HG02678 (cell line): ENCODE measurements around the gene ATE1.
A peak's percentile ranks its signal among the peaks of the same experiment; 100 is the strongest.

Source experiments
- ATAC-seq: cut with Tn5 transposase; IDR thresholded peaks from one replicate; pipeline ENCODE4 v1.9.1; 2021; ENCODE audit warnings: mild to moderate bottlenecking, moderate library complexity; ENCODE audit not compliant: unreplicated experiment

Gene ATE1

DNA sequence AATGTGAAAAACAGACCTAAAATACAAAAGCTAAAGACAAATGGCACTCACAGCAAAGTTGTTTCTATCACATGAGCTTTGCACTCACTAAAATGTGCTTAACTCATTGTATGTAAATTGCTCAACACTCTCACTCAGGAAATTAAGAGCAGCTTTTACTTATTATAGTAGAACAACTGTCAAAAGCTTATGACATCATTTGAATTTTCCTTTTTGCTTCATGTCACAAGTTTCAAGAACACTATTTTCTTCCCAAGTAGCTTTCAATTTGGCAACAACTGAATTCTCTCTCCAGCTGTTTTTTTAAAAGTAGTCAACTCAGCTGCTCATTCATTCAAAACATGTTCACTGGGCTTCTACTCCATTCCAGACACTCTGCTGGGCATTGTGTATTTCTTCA lies 46.9 kb downstream of the ATE1 start:
- no peak for ATAC-seq

DNA sequence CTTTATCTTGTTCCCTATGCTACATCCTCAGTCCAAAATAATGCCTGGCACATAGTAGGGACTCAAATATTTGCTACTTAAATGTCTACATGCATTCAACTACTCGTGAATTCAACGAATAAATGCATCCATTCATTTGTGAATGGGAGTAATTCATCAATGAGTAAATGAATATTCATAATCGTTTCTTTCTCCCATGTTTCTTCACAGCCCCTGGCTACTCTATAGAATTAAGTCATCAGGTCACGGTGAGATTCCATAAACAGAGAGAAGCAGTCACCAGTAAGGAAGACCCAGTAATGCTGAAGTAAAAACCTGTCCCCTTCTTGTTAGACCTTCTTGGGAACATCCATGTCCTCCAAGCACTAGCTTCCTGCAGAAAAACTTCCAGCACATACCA lies 48.4 kb downstream of the ATE1 start:
- ATAC-seq: no peak

DNA sequence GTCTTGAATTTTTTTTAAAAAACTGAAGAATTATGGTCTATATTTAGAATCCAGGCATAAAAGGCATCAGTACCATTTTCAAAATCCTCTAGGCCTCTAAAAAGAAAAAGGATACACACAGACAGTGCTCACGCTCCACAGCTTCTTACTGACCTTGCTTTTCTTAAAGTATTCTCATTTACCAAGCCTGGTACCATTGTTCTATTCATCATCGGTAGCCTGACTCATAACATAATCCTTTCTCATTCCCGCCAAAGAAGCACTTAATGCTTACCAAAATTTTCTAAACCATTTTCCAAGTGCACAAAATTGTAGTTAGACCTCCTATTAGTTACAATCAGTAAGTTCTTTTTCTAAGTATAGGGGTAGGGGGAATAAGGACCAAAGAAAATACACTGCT lies 54.6 kb downstream of the ATE1 start:
- ATAC-seq: no peak

DNA sequence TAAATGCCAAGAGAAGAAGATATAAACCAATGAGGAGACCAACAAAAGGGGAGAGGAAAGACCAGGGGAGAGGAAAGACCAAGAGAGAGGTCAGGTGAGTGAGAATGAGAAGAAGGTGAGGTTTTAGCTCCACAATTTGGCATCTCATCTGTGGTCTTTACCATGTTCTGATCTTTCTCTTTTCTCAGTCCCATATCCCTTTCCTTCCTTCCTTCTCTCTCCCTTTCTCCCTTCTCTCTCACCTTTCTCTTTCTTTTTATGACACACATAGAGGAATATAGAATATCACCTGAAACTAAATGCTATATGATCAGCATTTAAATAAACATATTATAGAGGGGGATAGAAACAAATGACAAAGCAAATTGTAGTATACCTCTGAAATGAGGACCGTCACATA lies 57.4 kb downstream of the ATE1 start:
- ATAC-seq: no peak

DNA sequence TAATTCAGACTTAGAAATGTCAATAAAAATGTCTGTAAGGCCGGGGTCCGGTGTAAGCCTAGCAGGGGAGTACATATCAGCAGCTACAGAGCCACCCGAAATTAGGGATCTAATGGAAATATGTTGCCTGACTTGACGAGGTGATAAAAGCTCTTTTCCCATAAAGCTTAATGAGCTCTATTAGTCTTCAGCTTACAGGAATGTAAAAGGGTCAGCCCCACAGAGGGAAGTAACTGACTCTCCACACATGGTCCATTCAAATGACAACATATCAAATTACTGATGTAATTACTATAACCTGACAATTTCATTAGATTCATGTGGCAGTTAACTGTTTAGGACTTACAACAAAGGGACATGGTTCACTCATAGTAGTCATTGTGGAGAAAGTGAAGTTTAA lies 62.3 kb downstream of the ATE1 start:
- ATAC-seq: no peak

DNA sequence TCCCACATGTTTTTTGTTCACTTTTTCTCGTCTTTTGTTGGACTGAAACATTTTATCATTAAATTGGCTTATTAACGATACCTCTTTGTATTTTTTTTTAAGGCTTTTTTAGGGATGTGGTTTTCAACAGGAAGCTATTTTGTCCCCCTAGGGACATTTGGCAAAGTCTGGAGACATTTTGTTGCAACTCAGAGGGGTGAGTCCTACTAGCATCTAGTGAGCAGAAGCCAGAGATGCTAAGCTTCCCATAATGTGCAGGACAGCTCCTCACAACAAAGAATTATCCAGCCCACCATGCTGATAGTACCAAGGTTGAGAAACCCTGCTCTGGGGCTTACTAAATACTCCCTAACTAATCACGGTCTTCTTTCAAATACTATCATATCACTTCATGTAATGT lies 63.2 kb downstream of the ATE1 start:
- no peak for ATAC-seq

DNA sequence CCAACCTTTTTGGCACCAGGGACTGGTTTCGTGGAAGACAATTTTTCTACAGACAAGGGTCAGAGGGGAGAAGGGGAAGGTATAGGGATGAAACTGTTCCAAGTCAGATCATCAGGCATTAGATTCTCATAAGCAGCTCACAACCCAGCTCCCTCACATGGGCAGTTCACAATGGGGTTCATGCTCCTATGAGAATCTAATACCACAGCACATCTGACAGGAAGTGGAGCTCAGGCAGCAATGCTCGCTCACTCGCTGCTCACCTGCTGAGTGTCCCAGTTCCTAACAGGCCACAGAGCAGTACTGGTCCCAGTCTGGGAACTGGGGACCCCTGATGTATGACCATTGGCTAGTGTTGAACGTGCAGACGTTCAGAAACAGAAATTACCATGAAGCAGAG lies 63.7 kb downstream of the ATE1 start:
- ATAC-seq: no peak

DNA sequence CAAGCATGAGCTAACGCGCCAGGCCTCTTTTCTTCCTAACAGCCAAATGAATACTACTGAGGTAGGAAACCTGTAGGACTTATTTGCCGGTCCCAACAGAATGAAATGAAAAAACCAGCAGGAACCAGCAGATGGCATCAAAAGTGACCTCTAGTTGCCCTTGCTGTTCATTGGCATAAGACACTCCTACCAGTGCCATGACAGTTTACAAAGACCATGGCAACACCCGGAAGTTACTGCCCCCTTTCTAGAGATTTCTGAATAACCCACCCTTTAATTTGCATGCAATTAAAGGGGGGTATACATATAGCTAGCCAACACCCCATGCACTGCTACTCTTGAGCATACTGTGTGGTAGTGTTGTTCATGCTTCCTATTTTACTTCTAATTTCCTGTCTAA lies 65.2 kb downstream of the ATE1 start:
- no peak for ATAC-seq

DNA sequence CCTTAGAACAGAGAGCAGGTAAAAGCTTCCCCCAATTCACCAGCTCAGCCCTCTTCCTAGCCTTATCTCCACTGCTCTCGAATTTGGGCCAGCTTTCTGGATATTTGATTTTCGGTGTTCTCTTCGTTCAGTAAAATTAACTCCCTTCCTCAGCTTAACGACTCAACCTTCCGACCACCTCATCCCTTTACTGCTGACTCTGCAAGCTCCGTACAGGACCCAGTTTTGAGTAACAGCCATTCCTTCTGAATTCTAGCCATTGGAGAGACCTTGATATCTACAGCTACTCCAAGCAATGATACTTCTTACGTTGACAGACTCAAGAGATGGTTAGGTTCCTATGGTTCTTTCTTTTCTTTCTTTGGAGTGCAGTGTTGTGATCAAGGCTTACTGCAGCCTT lies 65.8 kb downstream of the ATE1 start:
- ATAC-seq: no peak

DNA sequence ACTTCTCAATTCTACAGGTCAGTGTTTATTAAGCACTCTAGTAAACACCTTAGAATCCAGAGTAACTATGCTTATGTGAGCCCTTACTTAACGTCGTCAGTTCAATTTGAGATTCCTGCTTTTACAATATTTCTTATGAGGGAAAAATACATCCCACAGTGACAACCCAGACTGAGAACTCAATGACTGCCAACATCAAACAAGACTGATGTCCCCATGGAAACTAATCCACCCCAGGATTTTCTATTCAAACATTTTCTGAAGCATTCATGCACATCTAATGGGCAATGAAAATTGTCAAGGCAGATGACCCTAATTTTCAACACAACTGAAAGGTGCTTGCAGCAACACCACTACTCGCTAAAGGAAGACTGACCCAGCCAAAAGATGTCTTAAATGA lies 67.0 kb downstream of the ATE1 start:
- ATAC-seq: no peak

DNA sequence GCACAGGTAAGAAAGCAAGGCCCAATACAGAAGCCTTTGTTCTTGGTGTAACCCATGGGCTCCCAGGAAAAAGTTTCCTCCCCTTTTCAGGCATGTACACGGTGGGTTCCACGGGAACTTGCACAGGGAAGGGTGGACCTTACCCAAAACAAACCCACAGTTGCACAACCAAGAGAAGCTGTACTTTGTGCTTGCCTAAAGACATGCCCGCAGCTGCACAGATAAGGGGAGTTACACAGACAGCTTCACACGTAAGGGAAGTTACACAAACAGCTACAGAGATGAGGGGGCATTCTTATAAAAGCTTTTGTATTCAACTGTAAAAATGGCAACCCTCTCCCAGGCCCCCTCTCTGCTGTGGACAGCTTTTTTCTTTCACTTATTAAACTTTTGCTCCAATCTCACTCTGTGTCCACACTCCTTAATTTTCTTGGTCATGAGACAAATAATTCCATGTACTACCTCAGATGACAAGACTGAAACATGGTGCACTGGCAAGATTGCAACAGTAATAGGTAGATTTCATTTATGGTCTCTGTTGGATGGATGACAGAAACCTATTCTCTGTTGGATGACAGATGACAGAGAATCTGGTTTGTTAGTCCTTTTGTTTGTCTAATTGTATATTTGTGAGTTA lies 72.9 kb downstream of the ATE1 start:
- no peak for ATAC-seq

DNA sequence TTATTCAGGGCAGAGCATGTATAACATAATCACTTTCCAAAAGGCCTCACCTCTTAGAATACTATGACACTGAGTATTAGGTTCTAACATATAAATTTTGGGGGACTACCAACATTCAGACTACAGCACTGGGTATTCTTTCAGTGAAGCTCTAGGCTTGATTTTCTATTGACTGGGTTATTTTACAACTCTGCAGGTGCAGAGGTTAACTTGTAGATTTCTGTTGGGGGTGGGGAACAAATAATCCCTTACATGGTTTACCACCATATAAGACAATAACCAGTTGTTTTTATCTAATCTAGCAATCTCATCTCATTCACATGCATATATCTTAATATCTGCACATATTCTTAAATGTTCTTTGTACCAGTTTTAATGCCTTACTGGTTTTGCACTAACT lies 73.9 kb downstream of the ATE1 start:
- ATAC-seq: no peak

DNA sequence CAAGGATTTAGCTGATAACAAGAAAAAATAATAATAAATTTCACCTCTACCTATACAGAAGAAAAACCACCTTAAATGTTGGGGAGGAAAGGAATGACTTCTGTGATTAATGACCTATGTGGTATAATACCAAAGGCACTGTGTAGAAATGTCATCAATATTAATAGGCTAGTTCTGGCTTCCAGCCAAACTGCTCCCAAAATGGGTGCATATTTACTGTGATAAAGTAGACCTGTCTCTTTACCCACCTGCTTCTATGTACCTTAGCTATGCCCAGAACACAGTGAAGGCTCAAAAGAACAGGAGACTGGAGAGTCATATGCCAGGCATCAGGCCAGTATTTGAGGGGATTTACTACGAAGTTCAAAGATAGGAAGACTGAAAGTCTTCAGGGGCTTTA lies 76.0 kb downstream of the ATE1 start:
- no peak for ATAC-seq

DNA sequence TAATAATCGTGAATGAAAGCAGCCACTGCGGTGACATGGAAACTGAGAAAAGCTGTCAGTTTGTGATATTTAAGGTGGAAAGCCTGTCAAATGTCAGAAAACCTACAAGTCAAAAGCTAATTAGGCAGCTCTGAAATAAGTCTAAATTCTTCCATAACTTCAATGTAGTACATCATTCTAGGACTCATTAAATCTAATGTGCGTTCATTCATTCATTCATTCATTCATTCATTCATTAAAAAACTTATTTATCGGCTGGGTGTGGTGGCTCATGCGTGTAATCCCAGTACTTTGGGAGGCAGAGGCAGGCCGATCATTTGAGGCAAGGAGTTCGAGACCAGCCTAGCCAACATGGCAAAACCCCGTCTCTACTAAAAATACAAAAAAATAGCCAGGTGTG lies 79.7 kb downstream of the ATE1 start:
- no peak for ATAC-seq

DNA sequence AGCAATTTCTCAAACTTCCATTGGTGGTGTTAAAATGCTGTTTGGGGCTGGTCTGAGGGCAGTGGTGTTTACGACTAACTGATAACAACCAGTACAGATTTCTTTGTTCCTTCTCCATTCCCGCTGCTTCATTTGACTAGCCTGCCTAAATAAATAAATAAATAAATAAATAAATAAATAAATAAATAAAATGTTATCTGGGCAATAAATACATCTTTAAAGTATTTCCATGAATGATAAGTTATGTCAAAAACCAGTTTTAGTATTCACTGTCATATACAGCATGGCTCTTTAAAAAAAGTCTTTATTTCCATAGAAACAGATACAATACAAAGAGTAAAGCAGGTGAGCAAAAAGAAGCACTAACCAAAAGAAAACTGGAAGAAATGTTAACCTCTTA lies 81.3 kb downstream of the ATE1 start:
- ATAC-seq: no peak

DNA sequence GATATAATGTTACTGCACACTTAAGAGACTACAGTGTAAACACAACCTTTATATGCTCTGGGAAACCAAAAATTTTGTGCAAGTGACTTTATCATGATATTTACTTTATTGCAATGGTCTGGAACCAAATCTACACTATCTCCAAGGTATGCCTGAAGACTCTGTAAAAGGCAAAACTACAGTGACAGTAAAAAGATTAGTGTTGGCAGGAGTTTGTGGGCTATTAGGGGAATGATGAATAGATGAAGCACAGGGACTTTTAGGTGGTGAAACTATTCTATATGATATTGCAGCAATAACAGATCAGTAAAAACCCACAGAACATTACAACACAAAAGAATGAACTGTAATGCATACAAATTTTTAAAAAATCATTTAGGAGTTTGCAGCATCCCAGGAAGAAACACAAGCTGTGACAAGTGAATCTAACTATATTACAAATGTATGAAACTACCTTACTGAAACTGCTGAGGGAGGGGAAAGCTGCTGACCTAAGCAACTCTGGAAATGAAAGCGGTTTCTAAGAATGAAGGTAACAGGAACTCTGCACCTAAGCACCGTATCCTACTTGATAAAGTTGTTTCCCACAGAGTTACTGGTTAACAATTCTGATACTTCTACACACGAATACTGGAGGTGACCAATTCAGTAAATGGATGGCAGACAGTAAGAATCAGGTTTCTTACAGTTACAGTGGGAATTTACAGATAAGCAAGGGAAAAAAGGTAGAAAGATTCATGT lies 82.6 kb downstream of the ATE1 start:
- peak; percentile 76 for ATAC-seq

DNA sequence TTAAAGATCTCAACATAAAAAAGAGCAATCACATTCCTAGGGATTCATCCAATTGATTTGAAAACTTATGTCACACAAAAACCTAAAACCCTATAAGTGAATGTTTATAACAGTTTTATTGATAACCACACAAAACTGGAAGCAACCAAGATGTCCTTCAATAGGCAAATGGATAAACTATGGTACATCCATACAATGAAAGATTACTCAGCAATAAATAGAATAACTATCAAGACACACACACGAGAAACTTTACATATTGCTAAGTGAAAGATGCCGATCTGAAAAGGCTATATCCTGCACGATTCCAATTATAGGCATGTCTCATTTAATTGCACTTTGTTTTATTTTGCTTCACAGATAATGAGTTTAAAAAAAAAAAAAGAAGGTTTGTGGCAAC lies 83.3 kb downstream of the ATE1 start:
- no peak for ATAC-seq

DNA sequence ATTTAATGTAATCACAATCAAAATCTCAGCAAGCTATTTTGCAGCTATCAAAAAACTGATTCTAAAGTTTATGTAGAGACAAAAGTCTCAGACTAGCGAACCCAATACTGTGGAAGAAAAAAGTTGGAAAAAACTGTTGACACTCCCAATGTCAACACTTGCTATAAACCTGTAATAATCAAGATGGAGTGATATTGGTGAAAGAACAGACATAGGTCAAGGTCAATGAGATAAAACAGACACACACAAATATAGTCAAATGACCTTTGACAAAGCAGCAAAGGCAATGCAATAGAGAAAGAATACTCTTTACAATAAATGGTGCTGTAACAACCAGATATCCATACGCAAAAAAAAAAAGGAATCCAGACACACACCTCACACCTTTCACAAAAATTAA lies 84.5 kb downstream of the ATE1 start:
- no peak for ATAC-seq

DNA sequence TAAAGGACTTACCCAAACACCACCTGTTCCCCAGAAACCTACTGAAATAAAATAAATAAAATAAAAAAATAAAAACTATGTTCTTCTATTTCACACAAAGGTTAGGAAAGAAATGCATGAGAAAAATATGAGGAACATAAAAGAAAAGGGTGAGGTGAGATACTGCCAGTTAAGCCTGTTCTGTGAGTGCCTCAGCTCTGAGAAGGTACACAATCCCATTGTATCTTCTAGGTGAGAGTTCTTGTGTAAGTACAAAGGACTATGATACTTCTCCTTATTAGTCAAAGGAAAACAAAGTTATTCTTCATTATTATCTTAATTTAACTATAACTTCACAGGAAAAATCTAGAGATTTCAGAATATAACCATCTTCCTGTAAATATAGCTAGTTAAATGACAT lies 86.0 kb downstream of the ATE1 start:
- ATAC-seq: no peak

DNA sequence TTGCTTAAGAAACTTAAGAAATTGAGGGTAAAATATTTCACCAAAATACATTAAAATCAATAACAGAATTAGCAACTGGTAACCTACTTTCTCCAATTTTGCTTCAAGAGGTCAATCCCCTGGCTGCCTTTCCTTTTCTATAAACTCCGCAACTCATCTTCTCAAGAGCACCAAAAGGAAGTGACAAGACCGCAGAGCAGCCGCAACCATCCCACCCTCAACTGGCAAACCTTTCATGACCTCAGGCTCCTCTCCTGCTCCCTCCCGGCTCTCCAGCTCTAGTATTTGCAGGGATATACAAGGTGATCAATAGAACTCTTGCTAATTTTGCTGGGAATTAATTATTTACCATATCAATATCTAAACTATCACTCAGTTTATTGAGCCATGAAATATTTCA lies 88.9 kb downstream of the ATE1 start:
- ATAC-seq: no peak

DNA sequence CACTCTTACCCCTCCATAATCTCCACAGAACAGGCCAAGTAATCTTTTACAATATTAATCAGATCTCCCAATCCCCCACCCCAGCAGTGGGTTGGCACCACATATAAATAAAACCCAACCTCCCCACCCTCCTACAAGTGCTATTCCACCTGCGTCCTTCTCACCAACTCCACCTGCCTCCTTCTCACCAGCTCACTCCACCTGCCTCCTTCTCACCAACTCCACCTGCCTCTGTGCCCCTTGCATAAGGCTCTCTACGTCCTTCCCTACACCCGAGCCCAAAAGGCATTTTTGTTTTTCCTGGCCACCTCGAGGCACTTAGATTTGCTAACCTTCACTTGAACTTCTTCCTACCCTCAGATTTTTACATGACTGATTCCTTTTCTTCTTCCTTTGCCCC lies 89.7 kb downstream of the ATE1 start:
- ATAC-seq: no peak

DNA sequence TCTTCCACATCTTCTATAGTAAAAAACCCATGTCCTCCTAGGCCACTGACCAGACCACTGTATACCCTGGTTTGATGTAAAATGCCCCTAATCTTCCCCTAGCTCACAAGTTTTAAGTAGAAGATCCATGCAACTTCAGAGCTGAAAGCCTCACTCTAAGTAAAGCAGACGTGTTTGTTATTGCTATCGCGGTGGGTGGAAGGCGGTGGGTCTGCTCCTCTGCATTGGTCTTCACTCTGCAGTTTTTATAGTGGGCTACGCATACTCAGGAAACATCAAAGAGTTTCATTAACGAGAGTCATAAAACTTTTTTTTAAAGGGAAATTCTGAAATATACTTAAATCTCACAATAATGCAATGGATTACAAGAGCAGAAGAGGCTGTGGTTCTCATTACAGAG lies 91.7 kb downstream of the ATE1 start:
- no peak for ATAC-seq

DNA sequence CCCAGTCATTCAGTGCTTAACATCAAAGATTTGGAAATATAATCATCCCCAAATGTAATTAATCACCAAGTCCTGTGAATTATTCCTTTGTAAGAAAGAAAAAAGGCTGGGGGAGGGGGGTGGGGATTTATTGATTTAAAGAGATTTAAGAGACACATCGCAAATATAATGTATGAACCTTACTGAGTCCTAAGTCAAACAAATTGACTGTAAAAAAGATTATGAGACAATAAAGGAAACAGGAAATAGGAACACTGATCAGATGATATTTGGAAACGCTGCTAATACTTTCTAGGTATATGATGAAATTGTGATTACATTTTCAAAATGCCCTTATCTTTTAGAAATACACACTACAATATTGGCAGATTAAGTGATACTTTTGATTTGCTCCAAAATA lies 92.5 kb downstream of the ATE1 start:
- ATAC-seq: no peak
